Endothelial cell of umbilical vein (primary cell): Measurements from ENCODE around the gene SLC41A3.

ENCODE experiments used
- CTCF ChIP-seq, 2 donors: IDR thresholded peaks; 1 replicate in 1 of 2; 2 replicates in 1 of 2; pipeline ENCODE4 v1.5.1; 2011; ENCODE audit warnings: low read length in 2 of 2, mild to moderate bottlenecking in 2 of 2, moderate library complexity in 2 of 2, control low read depth in 1 of 2, inconsistent platforms in 1 of 2, low read depth in 1 of 2; ENCODE audit not compliant: insufficient read depth in 1 of 2; ENCODE audit errors: extremely low read depth in 1 of 2
- EZH2 ChIP-seq: IDR thresholded peaks from 2 replicates; pipeline ENCODE4 v1.6.1; 2012; ENCODE audit warnings: borderline replicate concordance, low read depth, mild to moderate bottlenecking, moderate library complexity, low read length, inconsistent platforms; ENCODE audit not compliant: severe bottlenecking
- JUN ChIP-seq: IDR thresholded peaks from 2 replicates; pipeline ENCODE4 v1.6.1; 2011; ENCODE audit warnings: borderline replicate concordance, low read depth; ENCODE audit not compliant: insufficient read length, insufficient read depth
- MAX ChIP-seq: IDR thresholded peaks from 2 replicates; pipeline ENCODE4 v1.6.1; 2011; ENCODE audit not compliant: insufficient read depth, insufficient read length
- POLR2AphosphoS5 ChIP-seq: IDR thresholded peaks from 2 replicates; pipeline ENCODE4 v1.6.1; 2012; ENCODE audit warnings: low read depth, mild to moderate bottlenecking, control low read depth, low read length, moderate library complexity; ENCODE audit not compliant: insufficient read depth

- TF ChIP-seq EZH2 (no peak), POLR2AphosphoS5 (no peak), CTCF (IDR thresholded peaks at IDR 0.05; ENCODE audit: extremely low read depth in 1 of 2, insufficient read depth in 1 of 2, low read depth in 1 of 2, low read length in 2 of 2) (no peak), MAX (no peak), JUN (no peak)
Observed at GRCh38 chr3:126102011-126102410, 18.1 kb upstream of the SLC41A3 start.
